Vagina (tissue), 2 donors: ENCODE data around the gene C1orf116. TPM values are rescaled to one million over a fixed set of nuclear protein-coding genes. Genes with fewer than 3 reads are reported as not detected.

Experiments
- DNase-seq, 2 donors: peaks; one replicate each; pipeline ENCODE4 v3.0.0-alpha.2; 2017; ENCODE audit errors: extremely low spot score in 2 of 2
- H3K27ac ChIP-seq: fragments of 200-600 bp; sonication (generic); one replicate; pipeline ENCODE4 v1.5.1; 2019
- H3K27me3 ChIP-seq: fragments of 200-600 bp; sonication (generic); one replicate; pipeline ENCODE4 v1.5.1; 2019
- H3K36me3 ChIP-seq, 2 donors: fragments of 200-600 bp; sonication (generic); one replicate each; pipeline ENCODE4 v1.5.1; 2017 to 2019
- H3K4me1 ChIP-seq: fragments of 200-600 bp; sonication (generic); one replicate; pipeline ENCODE4 v1.5.1; 2019
- H3K4me3 ChIP-seq, 2 donors: fragments of 200-600 bp; sonication (generic); 1 replicate in 1 of 2; 2 replicates in 1 of 2; pipeline ENCODE4 v1.5.1; 2016 to 2019
- H3K9me3 ChIP-seq: fragments of 200-600 bp; sonication (generic); one replicate; pipeline ENCODE4 v1.5.1; 2019
- CTCF ChIP-seq, 3 experiments: fragments of 450-650 bp in 2 of 3; fragments of 200-600 bp in 1 of 3; sonication (generic) in 1 of 3; IDR thresholded peaks; one replicate each; pipeline ENCODE4 v1.5.1; 2017 to 2019; ENCODE audit warnings: antibody characterized with exemption in 3 of 3, mild to moderate bottlenecking in 2 of 3, moderate library complexity in 2 of 3
- POLR2A ChIP-seq, 2 donors: fragments of 450-650 bp; IDR thresholded peaks; one replicate each; pipeline ENCODE4 v1.6.1; 2017; ENCODE audit warnings: antibody characterized with exemption in 2 of 2, mild to moderate bottlenecking in 2 of 2, moderate library complexity in 2 of 2
- POLR2AphosphoS5 ChIP-seq, 2 donors: sonication (generic); formaldehyde crosslinking; IDR thresholded peaks; one replicate each; pipeline ENCODE4 v1.9.0; 2017; ENCODE audit warnings: antibody characterized with exemption in 2 of 2, mild to moderate bottlenecking in 2 of 2, low read depth in 1 of 2; ENCODE audit not compliant: insufficient read depth in 1 of 2
- intact Hi-C: fragments of 100-400 bp; cut with DNase I; formaldehyde crosslinking; loops from one replicate; pipeline ENCODE4 v1.15.1; 2023
- total RNA-seq: library from RNA; depleted of rRNA; stranded (reverse); fragments of >200 nt; gene quantifications from one replicate; pipeline ENCODE4 v1.2.3, GENCODE V29; 2016

Gene C1orf116
- total RNA-seq, 1 donor from 2014 or later: 11.8 TPM

GRCh38 chr1:207007352-207008033, 25.1 kb downstream of the C1orf116 start:
- Histone ChIP-seq H3K27ac (no peak overlapping the region), H3K4me3 (no peak overlapping the region), H3K4me1 (no peaks in the 10 kb centered on the region), H3K9me3 (no peaks in the 10 kb centered on the region), H3K27me3 (no peaks in the 10 kb centered on the region), H3K36me3 (no peaks in the 10 kb centered on the region)
- DNase-seq: no peak
- intact Hi-C loops: no loop called here
- TF ChIP-seq CTCF (IDR thresholded peaks at IDR 0.05) (no peak), POLR2A (IDR thresholded peaks at IDR 0.05) (no peak), POLR2AphosphoS5 (IDR thresholded peaks at IDR 0.05; ENCODE audit: insufficient read depth in 1 of 2, low read depth in 1 of 2) (no peak)

- TF ChIP-seq POLR2AphosphoS5 (IDR thresholded peaks at IDR 0.05; ENCODE audit: insufficient read depth in 1 of 2, low read depth in 1 of 2) (no peak), CTCF (IDR thresholded peaks at IDR 0.05) (no peak), POLR2A (IDR thresholded peaks at IDR 0.05) (no peak)
- Histone ChIP-seq H3K9me3 (no peaks in the 10 kb centered on the region), H3K4me3 (no peak overlapping the region), H3K27me3 (no peaks in the 10 kb centered on the region), H3K36me3 (no peaks in the 10 kb centered on the region), H3K27ac (no peak overlapping the region), H3K4me1 (no peaks in the 10 kb centered on the region)
- DNase-seq: no peak
- intact Hi-C loops: no loop called here
Observed at GRCh38 chr1:207006914-207007313, 25.6 kb downstream of the C1orf116 start.

- DNase-seq: peak in 1 of 2 donors; percentile 60
- H3K4me1 ChIP-seq: no peaks in the 10 kb centered on the region
- H3K9me3 ChIP-seq: no peaks in the 10 kb centered on the region
- no peaks in the 10 kb centered on the region for H3K27me3 ChIP-seq
- no peak overlapping the region for H3K4me3 ChIP-seq
- no peak overlapping the region for H3K27ac ChIP-seq
- no peak for TF ChIP-seq CTCF (IDR thresholded peaks at IDR 0.05)
- TF ChIP-seq POLR2AphosphoS5 (IDR thresholded peaks at IDR 0.05; ENCODE audit: insufficient read depth in 1 of 2, low read depth in 1 of 2): no peak
- TF ChIP-seq POLR2A (IDR thresholded peaks at IDR 0.05): no peak
- intact Hi-C loops: no loop called here
- no peaks in the 10 kb centered on the region for H3K36me3 ChIP-seq
Observed at GRCh38 chr1:207006083-207006482, 26.5 kb downstream of the C1orf116 start.

- Histone ChIP-seq H3K36me3 (no peaks in the 10 kb centered on the region), H3K27ac (no peak overlapping the region), H3K27me3 (no peaks in the 10 kb centered on the region), H3K4me3 (no peak overlapping the region), H3K4me1 (no peaks in the 10 kb centered on the region), H3K9me3 (no peaks in the 10 kb centered on the region)
- no peak for DNase-seq
- no peak for TF ChIP-seq POLR2AphosphoS5 (IDR thresholded peaks at IDR 0.05; ENCODE audit: insufficient read depth in 1 of 2, low read depth in 1 of 2)
- TF ChIP-seq POLR2A (IDR thresholded peaks at IDR 0.05): no peak
- TF ChIP-seq CTCF (IDR thresholded peaks at IDR 0.05): no peak
- intact Hi-C loops: no loop called here
Observed at GRCh38 chr1:207004931-207005830, 27.4 kb downstream of the C1orf116 start.
